Urothelium cell line (cell line): ENCODE results near the gene HOXA2.

Source experiments
- DNase-seq: peaks from one replicate; pipeline ENCODE4 v3.0.0; 2011; ENCODE audit warnings: low spot score, mixed read lengths
- FAIRE-seq: peaks from 2 replicates; lab custom pipeline; 2011; peaks lifted over from hg19 to GRCh38; lab: Jason Lieb, UNC

Gene HOXA2

GRCh38 chr7:27080844-27081436, 21.5 kb downstream of the HOXA2 start:
- peak; percentile 73 for DNase-seq
- no peak for FAIRE-seq

- no peak for DNase-seq
- no peak for FAIRE-seq
Measured at GRCh38 chr7:27079234-27079975, 23.1 kb downstream of the HOXA2 start.

GRCh38 chr7:27078616-27079233, 23.8 kb downstream of the HOXA2 start:
- FAIRE-seq (no peak), DNase-seq (no peak)

GRCh38 chr7:27073076-27073475, 29.4 kb downstream of the HOXA2 start:
- no peak for DNase-seq
- FAIRE-seq: no peak

GRCh38 chr7:27071622-27072390, 30.7 kb downstream of the HOXA2 start:
- DNase-seq (no peak), FAIRE-seq (no peak)

- DNase-seq (no peak), FAIRE-seq (no peak)
Measured at GRCh38 chr7:27068259-27068658, 34.2 kb downstream of the HOXA2 start.

- no peak for FAIRE-seq
- no peak for DNase-seq
Measured at GRCh38 chr7:27066148-27066547, 36.3 kb downstream of the HOXA2 start.

- DNase-seq (no peak), FAIRE-seq (no peak)
Measured at GRCh38 chr7:27065709-27066108, 36.8 kb downstream of the HOXA2 start.

GRCh38 chr7:27064661-27065060, 37.8 kb downstream of the HOXA2 start:
- no peak for FAIRE-seq

GRCh38 chr7:27064159-27064558, 38.3 kb downstream of the HOXA2 start:
- DNase-seq (no peak), FAIRE-seq (no peak)

More at GRCh38 chr7:27064661-27065060, 37.8 kb downstream of the HOXA2 start:
- DNase-seq: no peak

GRCh38 chr7:27062946-27063345, 39.5 kb downstream of the HOXA2 start:
- no peak for DNase-seq
- FAIRE-seq: no peak

- no peak for FAIRE-seq
Measured at GRCh38 chr7:27053153-27053552, 49.3 kb downstream of the HOXA2 start.

GRCh38 chr7:27051451-27051850, 51.0 kb downstream of the HOXA2 start:
- FAIRE-seq (no peak), DNase-seq (no peak)

More at GRCh38 chr7:27053153-27053552, 49.3 kb downstream of the HOXA2 start:
- DNase-seq: no peak
